ENCODE measurements around the gene KLHL2.

Gene KLHL2

GRCh38 chr4:165293927-165294649 lies 86.7 kb downstream of the KLHL2 start:
- no peak for DNase-seq

- DNase-seq: no peak
Observed at GRCh38 chr4:165294907-165295306, 87.5 kb downstream of the KLHL2 start.

- no peak for DNase-seq
Observed at GRCh38 chr4:165297626-165298025, 90.3 kb downstream of the KLHL2 start.

GRCh38 chr4:165299399-165300060 lies 92.2 kb downstream of the KLHL2 start:
- peak; percentile 26 for DNase-seq

- no peak for DNase-seq
Observed at GRCh38 chr4:165301833-165302232, 94.5 kb downstream of the KLHL2 start.

GRCh38 chr4:165302658-165303057 lies 95.3 kb downstream of the KLHL2 start:
- no peak for DNase-seq

- DNase-seq: no peak
Observed at GRCh38 chr4:165308166-165308565, 100.8 kb downstream of the KLHL2 start.

GRCh38 chr4:165308606-165309005 lies 101.2 kb downstream of the KLHL2 start:
- no peak for DNase-seq

- DNase-seq: no peak
Observed at GRCh38 chr4:165309456-165309855, 102.1 kb downstream of the KLHL2 start.

- no peak for DNase-seq
Observed at GRCh38 chr4:165312506-165312905, 105.1 kb downstream of the KLHL2 start.

GRCh38 chr4:165319030-165319429 lies 111.7 kb downstream of the KLHL2 start:
- no peak for DNase-seq

- DNase-seq: no peak
Observed at GRCh38 chr4:165319509-165319908, 112.1 kb downstream of the KLHL2 start.

GRCh38 chr4:165324236-165324917 lies 117.0 kb downstream of the KLHL2 start:
- no peak for DNase-seq

GRCh38 chr4:165324918-165325304 lies 117.5 kb downstream of the KLHL2 start:
- no peak for DNase-seq

GRCh38 chr4:165325732-165326512 lies 118.6 kb downstream of the KLHL2 start:
- peak; percentile 22 for DNase-seq

- DNase-seq: no peak
Observed at GRCh38 chr4:165326831-165327210, 119.5 kb downstream of the KLHL2 start.

- DNase-seq: peak; percentile 95
Observed at GRCh38 chr4:165327211-165328100, 120.1 kb downstream of the KLHL2 start, which contains the start of gene MSMO1. Gene MSMO1, plus strand, starts transcription at chr4:165327669. Its CDS starts 5,702 bp downstream, at chr4:165333371.

- DNase-seq: no peak
Observed at GRCh38 chr4:165328101-165328425, 120.7 kb downstream of the KLHL2 start.

- no peak for DNase-seq
Observed at GRCh38 chr4:165328708-165329107, 121.3 kb downstream of the KLHL2 start.

GRCh38 chr4:165330071-165330470 lies 122.7 kb downstream of the KLHL2 start:
- DNase-seq: no peak

GRCh38 chr4:165330666-165331065 lies 123.3 kb downstream of the KLHL2 start:
- no peak for DNase-seq

GRCh38 chr4:165331359-165331758 lies 124.0 kb downstream of the KLHL2 start:
- DNase-seq: no peak

All from GF-D8 (cell line).